GM13977 (cell line): Measurements from ENCODE around the gene PAK5.

Experiments used
- DNase-seq: peaks from one replicate; pipeline ENCODE4 v3.0.0; 2012; ENCODE audit warnings: low spot score
- in situ Hi-C: fragments of 300-500 bp; cut with MboI; formaldehyde crosslinking; loops from one replicate; pipeline ENCODE4 v1.12.0; 2022; ENCODE audit warnings: low sequenced_read_pairs, low pct_unique_long_range_greater_than_20kb, mixed read lengths, inconsistent platforms; ENCODE audit not compliant: unreplicated experiment
- TF ChIP-seq, protein P1 (sequence below): IDR thresholded peaks from 2 replicates; pipeline ENCODE4 v1.5.1; 2012; ENCODE audit warnings: mild to moderate bottlenecking, control low read depth; ENCODE audit not compliant: insufficient read depth; ENCODE audit errors: extremely low read depth, missing control alignments

PAK5 gene

DNA sequence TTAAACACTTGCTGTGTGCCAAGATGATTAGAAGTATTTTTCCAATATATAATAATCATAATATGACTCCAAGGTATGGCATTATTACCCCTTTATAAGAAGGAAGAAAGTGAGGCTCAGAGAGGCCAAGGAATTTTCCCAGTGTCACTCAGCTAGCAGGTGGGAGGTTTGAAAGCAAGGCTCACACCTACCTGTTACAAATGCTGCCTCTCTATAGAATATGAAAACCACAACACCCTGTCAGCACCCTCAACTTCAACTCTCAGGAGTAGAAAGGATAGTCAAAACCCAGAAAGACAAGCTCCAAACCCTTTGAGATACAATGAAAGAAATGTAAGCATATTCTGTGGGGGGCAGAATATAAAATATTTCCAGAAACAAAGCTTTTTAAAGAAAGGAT is 247.8 kb downstream of the PAK5 start:
- no peak for DNase-seq
- TF ChIP-seq, protein P1, sequence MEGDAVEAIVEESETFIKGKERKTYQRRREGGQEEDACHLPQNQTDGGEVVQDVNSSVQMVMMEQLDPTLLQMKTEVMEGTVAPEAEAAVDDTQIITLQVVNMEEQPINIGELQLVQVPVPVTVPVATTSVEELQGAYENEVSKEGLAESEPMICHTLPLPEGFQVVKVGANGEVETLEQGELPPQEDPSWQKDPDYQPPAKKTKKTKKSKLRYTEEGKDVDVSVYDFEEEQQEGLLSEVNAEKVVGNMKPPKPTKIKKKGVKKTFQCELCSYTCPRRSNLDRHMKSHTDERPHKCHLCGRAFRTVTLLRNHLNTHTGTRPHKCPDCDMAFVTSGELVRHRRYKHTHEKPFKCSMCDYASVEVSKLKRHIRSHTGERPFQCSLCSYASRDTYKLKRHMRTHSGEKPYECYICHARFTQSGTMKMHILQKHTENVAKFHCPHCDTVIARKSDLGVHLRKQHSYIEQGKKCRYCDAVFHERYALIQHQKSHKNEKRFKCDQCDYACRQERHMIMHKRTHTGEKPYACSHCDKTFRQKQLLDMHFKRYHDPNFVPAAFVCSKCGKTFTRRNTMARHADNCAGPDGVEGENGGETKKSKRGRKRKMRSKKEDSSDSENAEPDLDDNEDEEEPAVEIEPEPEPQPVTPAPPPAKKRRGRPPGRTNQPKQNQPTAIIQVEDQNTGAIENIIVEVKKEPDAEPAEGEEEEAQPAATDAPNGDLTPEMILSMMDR = no peak
- in situ Hi-C loops = no loop called here

DNA sequence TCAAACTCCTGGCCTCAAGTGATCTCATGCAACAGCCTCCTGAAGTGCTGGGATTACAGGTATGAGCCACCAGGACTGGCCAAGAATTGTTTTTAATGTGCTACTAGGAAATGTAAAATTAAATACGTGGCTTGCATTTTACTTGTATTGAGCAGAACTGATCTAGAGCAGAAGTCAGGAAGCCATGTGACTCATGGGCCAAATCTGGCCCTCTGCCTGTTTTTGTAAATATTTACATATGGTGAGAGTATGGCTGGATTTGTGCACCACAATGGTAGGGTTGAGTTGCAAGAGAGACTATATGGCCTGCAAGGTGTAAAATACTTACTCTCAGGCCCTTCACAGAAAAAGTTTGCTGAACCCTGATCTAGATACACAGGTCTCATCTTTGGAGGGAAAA is 248.7 kb downstream of the PAK5 start:
- in situ Hi-C loops = no loop called here

DNA sequence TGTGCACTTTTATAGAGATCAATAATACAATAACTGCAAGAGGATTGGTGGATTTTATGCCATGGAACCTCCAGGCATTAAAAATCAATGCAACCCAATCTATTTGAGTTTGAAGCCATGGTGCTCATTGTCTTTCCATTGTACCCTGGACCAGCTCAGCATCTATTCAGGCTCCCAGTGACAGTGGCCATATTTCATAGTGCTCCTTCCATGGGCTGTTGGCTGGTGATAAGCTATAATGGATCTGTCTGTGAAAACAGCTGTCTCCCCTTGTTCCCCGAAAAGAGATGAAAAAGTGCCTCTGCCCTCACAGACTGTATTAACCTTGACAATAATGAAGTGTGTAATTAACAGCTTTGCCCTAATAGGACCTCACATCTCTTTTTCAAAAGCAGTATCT is 250.2 kb downstream of the PAK5 start:
- no peak for DNase-seq
- in situ Hi-C loops = no loop called here
- TF ChIP-seq, protein P1 = no peak

More for the DNA sequence above, 248.7 kb downstream of the PAK5 start:
- TF ChIP-seq, protein P1 = no peak
- DNase-seq = no peak

DNA sequence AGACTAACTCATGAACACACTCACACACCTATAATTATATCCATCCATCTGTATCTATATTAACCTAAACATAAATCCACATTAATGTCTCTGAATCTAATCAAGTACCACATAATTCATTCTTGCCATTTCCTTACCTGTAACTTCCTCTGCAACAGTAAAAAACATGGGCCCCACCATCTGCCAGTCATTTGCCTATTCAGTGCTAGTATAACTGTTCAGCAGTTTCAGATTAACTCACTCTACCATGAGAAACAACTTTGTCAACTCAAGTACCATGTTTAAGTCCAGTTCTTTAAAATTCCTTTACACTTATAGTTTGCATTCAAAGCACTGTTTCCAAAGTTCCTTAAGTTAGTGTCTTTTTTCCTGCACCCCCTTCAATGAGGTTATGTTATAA is 255.7 kb downstream of the PAK5 start:
- no peak for DNase-seq
- in situ Hi-C loops = no loop called here
- TF ChIP-seq, protein P1 = no peak

DNA sequence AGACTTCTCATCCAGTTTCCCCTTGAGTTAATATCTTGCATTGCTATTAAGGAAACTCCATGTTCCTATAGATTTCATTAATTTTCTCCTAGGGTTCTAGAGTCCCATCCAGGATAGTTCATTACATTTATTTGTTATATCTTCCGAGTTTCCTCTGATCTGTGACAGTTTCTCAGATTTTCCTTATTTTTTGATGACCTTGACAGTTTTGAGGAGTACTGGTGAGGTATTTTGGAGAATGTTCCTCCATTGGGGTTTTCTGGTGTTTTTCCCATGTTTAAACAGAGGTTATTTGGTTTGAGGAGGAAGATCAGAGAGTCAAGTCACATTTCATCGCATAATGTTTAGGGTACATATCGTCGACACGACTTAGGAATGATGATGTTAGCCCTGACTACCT is 256.7 kb downstream of the PAK5 start:
- no peak for DNase-seq
- TF ChIP-seq, protein P1 = no peak
- in situ Hi-C loops = no loop called here

DNA sequence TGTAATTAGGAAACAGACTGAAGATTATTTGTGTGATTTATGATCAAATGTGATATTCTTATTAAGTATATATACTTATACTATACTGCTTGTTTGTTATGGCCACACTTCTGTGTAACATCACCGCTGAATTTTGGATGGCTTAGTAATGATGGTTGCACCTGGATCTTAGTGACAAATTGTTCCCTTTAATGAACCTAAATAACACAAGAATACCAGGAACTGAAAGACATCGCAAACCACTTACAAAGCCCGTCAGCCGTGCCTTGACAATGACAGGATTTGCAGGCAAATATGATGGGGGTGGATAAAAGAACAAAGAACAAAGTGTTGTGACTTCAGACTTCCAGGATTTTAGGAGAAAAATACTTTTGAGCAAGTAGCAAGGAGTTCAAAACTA is 257.4 kb downstream of the PAK5 start:
- TF ChIP-seq, protein P1 = no peak
- in situ Hi-C loops = no loop called here
- no peak for DNase-seq

DNA sequence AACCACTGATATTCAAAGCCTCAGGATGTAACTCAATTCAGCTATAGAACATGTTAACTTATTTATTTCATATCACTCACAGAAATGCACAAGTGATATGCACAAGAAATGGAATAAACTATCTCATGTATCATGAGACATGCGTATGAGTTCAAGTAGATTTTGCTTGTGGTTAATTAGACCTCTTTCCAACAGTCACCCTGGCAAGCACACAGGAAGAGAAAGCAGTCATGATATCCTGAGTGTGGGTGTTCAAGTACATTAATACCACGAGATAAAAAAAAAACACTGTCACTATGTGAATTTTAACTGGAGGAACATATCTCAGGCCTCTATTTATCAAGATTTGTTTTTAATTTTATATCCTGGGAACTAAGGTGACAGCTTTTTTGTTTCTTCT is 260.3 kb downstream of the PAK5 start:
- in situ Hi-C loops = no loop called here
- TF ChIP-seq, protein P1 = no peak

More for the DNA sequence above, 260.3 kb downstream of the PAK5 start:
- no peak for DNase-seq
